Esophagus (tissue), 2 donors: ENCODE data around the gene ZNF697. TPM values are rescaled to one million over a fixed set of nuclear protein-coding genes. Genes with fewer than 3 reads are reported as not detected.
"Not testable (repeated sequence)": the region's sequence is repeated elsewhere in the genome, so short reads cannot be mapped to it uniquely, and the experiment has no call there.

Experiments used
- H3K27ac ChIP-seq, 2 donors: one replicate each; pipeline ENCODE4 v1.5.1; 2013; ENCODE audit warnings: low read depth in 2 of 2, mild to moderate bottlenecking in 2 of 2, inconsistent platforms in 1 of 2, low read length in 1 of 2, moderate library complexity in 1 of 2
- H3K27me3 ChIP-seq, 2 donors: one replicate each; pipeline ENCODE4 v1.6.1; 2013; ENCODE audit warnings: low read length in 2 of 2, control low read depth in 1 of 2, mild to moderate bottlenecking in 1 of 2; ENCODE audit not compliant: insufficient read depth in 2 of 2, control insufficient read depth in 1 of 2
- H3K36me3 ChIP-seq, 2 donors: one replicate each; pipeline ENCODE4 v1.6.1; 2013; ENCODE audit warnings: low read length in 1 of 2; ENCODE audit not compliant: control insufficient read depth in 2 of 2, insufficient read depth in 2 of 2
- H3K4me1 ChIP-seq, 2 donors: one replicate each; pipeline ENCODE4 v1.6.1; 2013; ENCODE audit warnings: low read length in 1 of 2; ENCODE audit not compliant: control insufficient read depth in 2 of 2, insufficient read depth in 2 of 2
- H3K4me3 ChIP-seq, 2 donors: one replicate each; pipeline ENCODE4 v1.5.1; 2013; ENCODE audit warnings: low read length in 2 of 2, mild to moderate bottlenecking in 2 of 2, low read depth in 1 of 2, moderate library complexity in 1 of 2
- H3K9me3 ChIP-seq, 2 donors: one replicate each; pipeline ENCODE4 v1.6.1; 2013; ENCODE audit warnings: mild to moderate bottlenecking in 2 of 2, low read depth in 1 of 2, low read length in 1 of 2, moderate library complexity in 1 of 2; ENCODE audit not compliant: control insufficient read depth in 2 of 2, insufficient read depth in 1 of 2
- WGBS, 2 donors: extraction: QIAGEN DNeasy Blood & Tissue Kit; methylation state at CpG; one replicate each; pipeline ENCODE4 v1.1.7; 2013; 5-methylcytosine and 5-hydroxymethylcytosine counted together
- polyA plus RNA-seq, 2 donors: library from polyadenylated mRNA; stranded (reverse); fragments of 200-250 nt; gene quantifications; one replicate each; pipeline ENCODE4 v1.2.3, GENCODE V29; 2013
- donor health status: healthy with polysubstance abuse.
- donor health status: Bipolar disorder and iron deficiency.

Gene ZNF697
- polyA plus RNA-seq, 2 donors = 0.26 to 0.40 TPM

- Histone ChIP-seq H3K27ac (no peak overlapping the region), H3K9me3 (no peaks in the 10 kb centered on the region), H3K4me1 (peaks cover 0 to 2% of the 10 kb centered on the region in 2 donors), H3K27me3 (no peaks in the 10 kb centered on the region), H3K36me3 (peaks cover 0 to 12% of the 10 kb centered on the region in 2 donors), H3K4me3 (no peak overlapping the region)
- 86 to 90% methylated on average over 3 of the region's 3 CpGs for WGBS, 2 donors
Measured at GRCh38 chr1:119626011-119626545, 22.0 kb downstream of the ZNF697 start.

- 89 to 92% methylated on average over 30 of the region's 30 CpGs for WGBS, 2 donors
- peaks cover 0 to 2% of the 10 kb centered on the region in 2 donors for H3K4me1 ChIP-seq
- H3K9me3 ChIP-seq = no peaks in the 10 kb centered on the region
- H3K4me3 ChIP-seq = no peak overlapping the region
- H3K36me3 ChIP-seq = peaks cover 0 to 12% of the 10 kb centered on the region in 2 donors
- H3K27me3 ChIP-seq = no peaks in the 10 kb centered on the region
- no peak overlapping the region for H3K27ac ChIP-seq
Measured at GRCh38 chr1:119623678-119624077, 24.4 kb downstream of the ZNF697 start.

DNA sequence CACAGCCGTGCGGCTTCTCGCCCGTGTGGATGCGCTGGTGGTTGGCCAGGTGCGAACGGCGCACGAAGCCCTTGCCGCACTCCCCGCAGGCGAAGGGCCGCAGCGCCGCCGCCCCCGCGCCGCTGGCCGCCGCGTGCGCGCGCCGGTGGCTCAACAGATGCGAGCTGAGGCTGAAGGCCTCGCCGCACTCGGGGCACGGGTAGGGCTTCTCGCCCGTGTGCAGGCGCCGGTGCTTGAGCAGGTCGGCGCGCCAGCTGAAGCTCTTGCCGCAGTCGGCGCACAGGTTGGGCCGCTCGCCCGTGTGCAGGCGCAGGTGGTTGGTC lies 24.9 kb downstream of the ZNF697 start:
- Histone ChIP-seq H3K36me3 (peaks cover 0 to 12% of the 10 kb centered on the region in 2 donors), H3K4me1 (peaks cover 0 to 2% of the 10 kb centered on the region in 2 donors), H3K27me3 (no peaks in the 10 kb centered on the region), H3K9me3 (no peaks in the 10 kb centered on the region), H3K4me3 (no peak overlapping the region), H3K27ac (no peak overlapping the region)
- 96% methylated on average over 45 of the region's 45 CpGs for whole genome bisulfite sequencing, 2 donors

DNA sequence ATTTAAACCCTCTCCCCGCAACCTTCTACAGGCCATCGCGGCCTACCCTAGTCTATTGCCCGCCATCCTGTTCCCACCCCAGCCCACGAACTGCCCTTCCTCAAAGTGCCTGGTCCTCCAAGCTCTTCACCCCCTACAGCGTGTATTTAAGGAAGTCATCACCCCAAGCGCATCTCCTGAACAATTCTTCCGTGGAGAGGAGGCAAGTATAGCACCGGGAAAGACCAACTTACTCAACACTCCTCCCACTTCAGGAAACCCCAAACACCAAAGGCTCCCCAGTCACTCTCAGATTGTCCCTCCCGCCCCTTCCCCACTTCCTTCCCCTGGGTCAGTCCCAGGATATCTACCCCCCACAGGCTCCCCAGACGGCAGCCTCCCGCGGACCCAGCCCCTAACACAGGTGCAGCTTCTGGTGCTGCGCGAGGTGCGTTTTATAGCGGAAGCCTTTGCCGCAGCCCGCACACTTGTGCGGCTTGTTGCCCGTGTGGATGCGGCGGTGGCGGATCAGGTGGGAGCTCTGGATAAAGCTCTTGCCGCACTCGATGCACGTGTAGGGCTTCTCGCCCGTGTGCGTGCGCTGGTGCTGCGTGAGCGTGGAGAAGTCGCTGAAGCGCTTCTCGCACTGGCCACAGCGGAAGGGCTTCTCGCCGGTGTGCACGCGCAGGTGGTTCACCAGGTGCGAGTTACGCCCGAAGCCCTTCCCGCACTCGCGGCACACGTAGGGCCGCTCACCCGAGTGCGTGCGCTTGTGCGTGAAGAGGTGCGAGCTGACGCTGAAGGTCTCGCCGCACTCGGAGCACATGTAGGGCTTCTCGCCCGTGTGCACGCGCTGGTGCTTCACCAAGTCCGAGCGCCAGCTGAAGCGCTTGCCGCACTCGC lies 25.5 kb downstream of the ZNF697 start:
- H3K36me3 ChIP-seq = peaks cover 0 to 12% of the 10 kb centered on the region in 2 donors
- no peak overlapping the region for H3K4me3 ChIP-seq
- 96% methylated on average over 67 of the region's 67 CpGs for WGBS, 2 donors
- H3K27ac ChIP-seq = no peak overlapping the region
- H3K9me3 ChIP-seq = no peaks in the 10 kb centered on the region
- H3K4me1 ChIP-seq = peaks cover 0 to 2% of the 10 kb centered on the region in 2 donors
- H3K27me3 ChIP-seq = no peaks in the 10 kb centered on the region

DNA sequence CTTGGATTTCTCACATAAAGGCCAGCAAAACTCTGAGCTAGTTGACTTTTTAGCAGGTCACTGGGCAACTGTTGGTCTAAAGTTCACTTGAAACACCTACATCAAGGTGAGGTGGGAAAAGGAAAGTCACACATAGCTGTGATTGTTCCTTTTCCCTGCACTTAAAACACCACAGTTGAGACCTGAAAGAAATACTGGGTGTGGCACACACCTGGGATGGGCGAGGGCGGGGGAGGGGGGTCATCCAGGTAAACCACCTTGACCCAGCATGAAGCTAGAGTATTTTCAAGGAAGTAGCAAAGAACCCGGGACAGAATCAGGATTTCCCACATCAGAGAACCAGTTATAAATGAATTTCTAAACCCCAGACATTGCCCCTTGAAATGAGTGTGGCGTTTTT lies 26.4 kb downstream of the ZNF697 start:
- H3K36me3 ChIP-seq = peaks cover 0 to 12% of the 10 kb centered on the region in 2 donors
- H3K27ac ChIP-seq = no peak overlapping the region
- no peaks in the 10 kb centered on the region for H3K4me1 ChIP-seq
- no peak overlapping the region for H3K4me3 ChIP-seq
- H3K9me3 ChIP-seq = no peaks in the 10 kb centered on the region
- WGBS, 2 donors = 70 to 86% methylated on average over 4 of the region's 4 CpGs
- H3K27me3 ChIP-seq = no peaks in the 10 kb centered on the region

DNA sequence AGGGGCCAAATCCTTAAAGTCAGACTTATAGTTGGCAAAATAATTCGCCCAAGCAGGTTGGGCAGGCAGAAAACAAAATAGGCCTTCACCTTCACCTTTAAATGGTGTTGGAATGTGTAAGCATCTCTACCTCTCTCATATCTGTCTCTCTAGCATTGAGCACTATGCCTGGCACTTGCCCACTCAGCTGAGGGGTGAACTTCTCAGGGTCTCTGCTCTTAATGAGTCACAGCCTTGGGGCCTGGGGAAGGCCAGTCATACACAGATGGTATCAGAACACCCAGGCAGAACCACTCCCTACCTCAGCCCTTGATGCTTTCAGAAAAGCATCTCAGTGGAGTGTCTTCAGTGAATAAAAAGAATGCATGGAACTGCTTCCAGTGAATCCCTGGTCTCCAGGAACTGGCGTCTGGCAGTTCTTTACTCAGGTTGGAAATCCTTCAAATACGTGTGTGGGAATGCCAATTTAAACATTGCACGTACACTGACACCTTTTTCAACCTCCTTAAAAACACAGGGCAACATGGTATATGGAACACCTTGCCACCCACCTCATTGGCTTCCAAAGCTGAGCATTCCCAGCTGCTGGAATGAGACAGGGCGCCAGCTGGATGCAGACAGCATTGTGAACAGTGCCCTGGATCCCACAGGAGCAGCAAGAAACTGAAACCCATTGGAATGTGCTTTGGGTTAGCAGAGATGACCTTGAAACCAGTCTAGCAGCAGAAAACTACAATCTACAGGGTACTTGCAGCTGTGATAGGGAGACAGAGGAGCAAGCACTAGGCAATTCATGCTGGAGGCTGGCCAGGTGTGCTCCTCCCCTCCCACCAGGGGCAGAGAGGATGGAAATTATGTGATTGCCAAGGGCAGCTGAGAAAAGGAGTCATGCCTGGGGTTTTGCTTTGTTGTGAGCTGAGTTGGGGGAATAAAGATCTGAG lies 30.0 kb downstream of the ZNF697 start:
- Histone ChIP-seq H3K4me3 (no peak overlapping the region), H3K27ac (no peak overlapping the region), H3K36me3 (peaks cover 0 to 5% of the 10 kb centered on the region in 2 donors), H3K9me3 (no peaks in the 10 kb centered on the region), H3K27me3 (no peaks in the 10 kb centered on the region), H3K4me1 (no peaks in the 10 kb centered on the region)
- 42 to 50% methylated on average over 5 of the region's 5 CpGs for WGBS, 2 donors

DNA sequence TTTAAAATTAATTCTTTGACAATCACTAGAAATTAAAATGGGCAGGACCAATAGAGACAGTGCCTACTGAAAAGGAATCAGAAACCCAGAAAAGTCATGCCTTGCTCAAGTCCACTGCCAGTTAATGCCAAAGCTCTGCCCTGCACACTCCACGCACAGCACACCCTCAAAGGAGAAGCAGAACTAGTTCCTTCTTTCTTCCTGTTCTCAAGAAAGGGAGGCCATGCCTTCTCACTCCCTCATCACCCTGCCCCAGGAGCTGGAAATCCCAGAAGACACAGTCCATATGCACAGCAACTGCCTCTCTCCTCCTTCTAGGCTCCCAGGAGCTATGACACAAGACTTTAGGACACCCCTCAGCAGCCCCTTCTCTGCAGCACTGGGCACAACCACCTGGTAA lies 31.3 kb downstream of the ZNF697 start:
- H3K36me3 ChIP-seq, H3K9me3 ChIP-seq, H3K27ac ChIP-seq, H3K4me1 ChIP-seq, H3K27me3 ChIP-seq, H3K4me3 ChIP-seq: not testable (repeated sequence)
- WGBS, 2 donors = 67 to 83% methylated on average over 1 of the region's 1 CpG

DNA sequence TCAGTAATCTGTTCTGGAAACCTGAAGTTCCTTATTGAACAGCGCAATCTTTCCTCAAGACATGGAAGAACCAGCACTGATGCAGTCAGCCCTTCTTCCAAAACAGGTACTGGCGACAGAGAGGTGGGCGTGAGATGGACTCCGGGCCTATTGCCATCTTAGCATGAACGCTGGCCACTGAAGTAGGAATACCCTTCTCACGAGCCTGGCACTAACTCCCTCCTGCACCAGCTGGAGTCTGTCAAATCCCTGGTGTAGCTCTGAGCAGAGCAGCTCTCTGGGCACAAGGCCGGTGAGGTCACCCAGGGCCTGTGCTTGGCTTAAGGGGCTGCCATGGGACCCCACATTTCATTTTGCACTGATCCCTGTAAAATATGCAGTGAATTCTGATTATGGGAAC lies 33.0 kb downstream of the ZNF697 start:
- H3K27ac ChIP-seq, H3K4me3 ChIP-seq, H3K4me1 ChIP-seq, H3K27me3 ChIP-seq, H3K36me3 ChIP-seq, H3K9me3 ChIP-seq: not testable (repeated sequence)
- 70 to 82% methylated on average over 7 of the region's 7 CpGs for WGBS, 2 donors

DNA sequence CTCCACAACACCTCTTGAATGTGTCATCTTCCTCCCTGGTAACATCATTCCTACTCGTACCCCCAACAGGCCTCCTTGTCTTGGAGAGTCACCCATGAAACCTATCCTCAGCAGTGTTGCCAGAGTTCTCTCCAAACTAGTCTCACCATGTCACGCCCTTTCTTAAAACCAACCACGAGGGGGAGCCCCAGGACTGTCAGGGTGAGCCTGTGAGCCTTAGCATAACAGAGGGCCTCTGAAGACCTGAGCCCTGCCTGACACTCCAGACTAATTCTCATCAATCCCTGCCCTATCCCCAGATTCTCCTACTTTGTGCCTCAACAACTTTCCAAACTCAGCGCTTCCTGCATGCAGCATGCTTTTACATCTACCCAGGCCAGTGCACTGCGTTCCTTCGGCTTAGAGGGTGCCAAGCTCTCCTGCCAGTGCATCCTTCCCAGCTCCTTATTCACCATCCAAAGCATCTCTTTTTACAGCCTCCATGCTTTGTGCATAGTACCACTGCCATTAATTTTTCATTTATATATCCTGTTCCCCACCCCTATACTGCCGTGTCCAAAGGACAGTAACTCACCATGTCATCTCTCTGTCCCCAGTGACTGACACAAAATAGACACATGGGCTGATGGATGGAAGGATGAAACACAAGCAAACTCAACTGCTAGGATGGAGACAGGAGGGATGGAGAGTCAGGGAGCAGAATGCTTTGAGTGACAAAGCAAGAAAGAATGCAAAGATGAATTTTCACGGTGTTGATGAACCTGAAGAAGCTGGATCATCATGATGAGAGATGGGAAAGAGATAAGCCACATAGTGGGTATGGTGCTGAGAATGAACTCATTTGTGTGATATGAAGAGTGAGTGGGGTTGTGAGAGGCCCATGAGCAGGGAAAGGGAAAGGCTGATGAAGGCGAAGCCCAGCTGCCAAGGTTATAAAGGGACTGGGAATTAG lies 34.0 kb downstream of the ZNF697 start:
- peaks cover 0 to 3% of the 10 kb centered on the region in 2 donors for H3K4me1 ChIP-seq
- H3K27ac ChIP-seq = no peak overlapping the region
- no peaks in the 10 kb centered on the region for H3K27me3 ChIP-seq
- H3K9me3 ChIP-seq = no peaks in the 10 kb centered on the region
- no peaks in the 10 kb centered on the region for H3K36me3 ChIP-seq
- WGBS, 2 donors = 52 to 57% methylated on average over 9 of the region's 9 CpGs
- H3K4me3 ChIP-seq = no peak overlapping the region
